Endothelial cell of umbilical vein (primary cell): ENCODE measurements around the gene TEX29. TPM values are rescaled to one million over a fixed set of nuclear protein-coding genes. Genes with fewer than 3 reads are reported as not detected.

ENCODE experiments used
- BruUV-seq: library from RNA; stranded (reverse); fragments of 400-500 nt; replicated peaks from 2 replicates; lab custom pipeline; 2021; lab: Mats Ljungman, UMichigan
- CTCF ChIA-PET: fragments of 300-600, 350-600 bp; sonication (Branson Sonifier 250); formaldehyde crosslinking; loops from one replicate; lab custom pipeline; 2021; ENCODE audit warnings: antibody characterized with exemption, inconsistent platforms; lab: Charles Lee
- POLR2A ChIA-PET: fragments of 300-600, 350-600 bp; sonication (Branson Sonifier 250); formaldehyde crosslinking; loops from one replicate; lab custom pipeline; 2021; ENCODE audit warnings: antibody characterized with exemption, inconsistent platforms; lab: Charles Lee
- DNase-seq: peaks from one replicate; pipeline ENCODE4 v3.0.0-alpha.2; 2011; ENCODE audit warnings: low read depth, low spot score
- FAIRE-seq: peaks from 2 replicates; lab custom pipeline; 2011; peaks lifted over from hg19 to GRCh38; lab: Jason Lieb, UNC
- H2AFZ ChIP-seq: 2 replicates; pipeline ENCODE4 v1.6.0; 2012; ENCODE audit warnings: low read depth, low read length, control low read depth, inconsistent platforms
- H3K27ac ChIP-seq: 2 replicates; pipeline ENCODE4 v1.5.1; 2011; ENCODE audit warnings: low read depth, mild to moderate bottlenecking, control low read depth, low read length, moderate library complexity; ENCODE audit not compliant: insufficient read depth
- H3K27me3 ChIP-seq, 2 experiments: 2 replicates each; pipeline versions ENCODE4 v1.6.0 to v1.6.1; 2011; ENCODE audit warnings: low read length in 2 of 2, mixed read lengths in 1 of 2; ENCODE audit not compliant: control insufficient read depth in 2 of 2, insufficient read depth in 2 of 2
- H3K36me3 ChIP-seq, 2 experiments: 2 replicates in 1 of 2; 3 replicates in 1 of 2; pipeline ENCODE4 v1.5.1; 2011; ENCODE audit warnings: low read length in 2 of 2, mild to moderate bottlenecking in 1 of 2, moderate library complexity in 1 of 2; ENCODE audit not compliant: control insufficient read depth in 2 of 2, insufficient read depth in 2 of 2; ENCODE audit errors: extremely low read depth in 1 of 2
- H3K4me1 ChIP-seq: 3 replicates; pipeline ENCODE4 v1.5.1; 2011; ENCODE audit warnings: mild to moderate bottlenecking, low read length; ENCODE audit not compliant: control insufficient read depth, insufficient read depth; ENCODE audit errors: extremely low read depth
- H3K4me2 ChIP-seq: 2 replicates; pipeline ENCODE4 v1.6.1; 2011; ENCODE audit warnings: low read length, control low read depth, mixed read lengths; ENCODE audit not compliant: insufficient read depth
- H3K4me3 ChIP-seq, 3 experiments: fragments of 200-600 bp in 1 of 3; sonication (generic), shearing (Covaris generic) in 1 of 3; replicated peaks in 1 of 3; 2 replicates each; pipeline ENCODE4 v1.5.1; 2011 to 2016; ENCODE audit warnings: control low read depth in 3 of 3, low read length in 3 of 3, mild to moderate bottlenecking in 2 of 3, inconsistent platforms in 1 of 3, low read depth in 1 of 3, moderate library complexity in 1 of 3; ENCODE audit not compliant: insufficient read depth in 1 of 3
- H3K79me2 ChIP-seq: 2 replicates; pipeline ENCODE4 v1.6.0; 2012; ENCODE audit warnings: low read length, inconsistent platforms; ENCODE audit not compliant: control insufficient read depth, insufficient read depth
- H3K9ac ChIP-seq: replicated peaks from 2 replicates; pipeline ENCODE3; 2011; ENCODE audit warnings: low read length, control low read depth; ENCODE audit not compliant: insufficient read depth; ENCODE audit errors: extremely low read depth
- H3K9me1 ChIP-seq: replicated peaks from 3 replicates; pipeline ENCODE4 v1.6.0; 2011; ENCODE audit warnings: mild to moderate bottlenecking, low read length; ENCODE audit not compliant: control insufficient read depth, insufficient read depth; ENCODE audit errors: extremely low read depth
- H3K9me3 ChIP-seq: replicated peaks from 2 replicates; pipeline ENCODE4 v1.5.1; 2012; ENCODE audit warnings: low read length, inconsistent platforms; ENCODE audit not compliant: control insufficient read depth, insufficient read depth
- H4K20me1 ChIP-seq: replicated peaks from 2 replicates; pipeline ENCODE3; 2011; ENCODE audit warnings: mild to moderate bottlenecking, low read length; ENCODE audit not compliant: control insufficient read depth, insufficient read depth; ENCODE audit errors: extremely low read depth
- FOS ChIP-seq: IDR thresholded peaks from 2 replicates; pipeline ENCODE4 v1.6.1; 2011; ENCODE audit warnings: mild to moderate bottlenecking, low read length, moderate library complexity, borderline replicate concordance; ENCODE audit not compliant: insufficient read depth
- GATA2 ChIP-seq: IDR thresholded peaks from 2 replicates; pipeline ENCODE4 v1.7.0; 2011; ENCODE audit warnings: low read depth, mild to moderate bottlenecking, moderate library complexity, mixed read lengths, low read length; ENCODE audit not compliant: insufficient read length, insufficient read depth
- JUN ChIP-seq: IDR thresholded peaks from 2 replicates; pipeline ENCODE4 v1.6.1; 2011; ENCODE audit warnings: borderline replicate concordance, low read depth; ENCODE audit not compliant: insufficient read length, insufficient read depth
- MYC ChIP-seq: IDR thresholded peaks from one replicate; pipeline ENCODE4 v1.6.1; 2011; ENCODE audit warnings: mild to moderate bottlenecking, low read depth, low read length
- dilution Hi-C: fragments of 300-500 bp; cut with MboI; formaldehyde crosslinking; loops from one replicate; pipeline ENCODE4 v1.15.0; 2019; ENCODE audit warnings: low sequenced_read_pairs; ENCODE audit not compliant: extremely low pct_ligation_motif_present
- intact Hi-C: fragments of 100-400 bp; cut with micrococcal nuclease; formaldehyde crosslinking; loops from one replicate; pipeline ENCODE4 v1.10.0; 2022
- polyA plus RNA-seq, 4 experiments: library from polyadenylated mRNA; depleted of rRNA in 3 of 4; stranded (reverse) in 3 of 4; unstranded in 1 of 4; fragments of >200 nt; gene quantifications; 2 replicates each; pipeline versions ENCODE4 v1.2.1 to v1.2.3, GENCODE V29; 2011 to 2012; ENCODE audit warnings: missing spikeins in 1 of 4
- total RNA-seq: library from RNA; stranded (reverse); gene quantifications from 2 replicates; pipeline ENCODE4 v1.2.3, GENCODE V29; 2021
- TF ChIP-seq, protein P1 (sequence below), 2 donors: IDR thresholded peaks; 1 replicate in 1 of 2; 2 replicates in 1 of 2; pipeline ENCODE4 v1.5.1; 2011; ENCODE audit warnings: low read length in 2 of 2, mild to moderate bottlenecking in 2 of 2, moderate library complexity in 2 of 2, control low read depth in 1 of 2, inconsistent platforms in 1 of 2, low read depth in 1 of 2; ENCODE audit not compliant: insufficient read depth in 1 of 2; ENCODE audit errors: extremely low read depth in 1 of 2

The TEX29 gene
- total and polyA plus RNA-seq, 2 donors (not counting 3 experiments of a cell fraction or from before 2014, with no cell fraction given), result 0.44 TPM; not detected in 1

DNA sequence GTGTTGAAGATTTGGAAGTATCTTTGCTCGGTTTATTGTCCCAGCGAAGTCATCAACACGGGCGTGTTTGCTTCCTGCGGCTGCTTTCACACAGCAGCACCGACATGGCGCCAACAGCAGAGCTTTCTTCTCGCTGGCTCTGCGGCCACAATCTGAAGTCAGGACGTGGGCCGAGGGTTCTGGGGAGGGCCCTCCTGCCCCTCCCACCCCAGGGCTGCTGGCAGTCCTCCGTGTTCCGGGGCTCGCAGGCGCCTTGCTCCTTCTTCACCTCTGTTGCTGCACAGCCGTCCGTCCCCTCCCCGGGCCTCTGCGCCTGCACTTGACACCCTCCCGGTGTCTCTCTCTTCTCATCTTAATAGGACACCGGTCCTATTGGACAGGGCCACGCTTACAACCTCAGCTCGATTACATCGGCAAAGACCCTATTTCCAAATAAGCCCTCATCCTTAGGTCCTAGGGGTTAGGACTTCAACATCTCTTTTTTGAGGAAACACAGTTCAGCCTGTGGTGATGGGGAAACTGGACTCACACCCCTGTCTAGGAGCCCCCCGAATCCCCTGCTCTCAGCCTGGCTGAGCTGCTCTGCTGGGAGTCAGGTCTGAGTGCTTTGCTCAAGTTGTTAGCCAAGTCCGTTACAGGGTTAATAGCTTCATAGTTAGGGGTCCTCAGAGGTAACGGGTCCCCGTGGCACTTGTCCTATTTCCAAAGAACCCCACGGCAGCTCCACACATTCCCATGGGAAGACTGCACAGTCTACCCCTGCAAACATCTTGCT is 2.7 kb upstream of the TEX29 start:
- Histone ChIP-seq H3K9me1 (no peaks in the 10 kb centered on the region), H3K4me2 (no peak overlapping the region), H3K36me3 (peaks cover 0 to under 1% of the 10 kb centered on the region in 2 experiments), H3K4me1 (peaks cover 4% of the 10 kb centered on the region), H3K9me3 (no peaks in the 10 kb centered on the region), H3K9ac (no peak overlapping the region), H3K27me3 (no peaks in the 10 kb centered on the region), H2AFZ (no peak overlapping the region), H3K79me2 (no peaks in the 10 kb centered on the region), H3K27ac (no peak overlapping the region), H4K20me1 (no peaks in the 10 kb centered on the region), H3K4me3 (no peak overlapping the region)
- FAIRE-seq, result no peak
- ChIA-PET POLR2A (no interaction called here), CTCF (no interaction called here)
- BruUV-seq, result no TSS peak
- TF ChIP-seq MYC, result no peak
- TF ChIP-seq JUN, result no peak
- TF ChIP-seq GATA2, result no peak
- TF ChIP-seq, protein P1, sequence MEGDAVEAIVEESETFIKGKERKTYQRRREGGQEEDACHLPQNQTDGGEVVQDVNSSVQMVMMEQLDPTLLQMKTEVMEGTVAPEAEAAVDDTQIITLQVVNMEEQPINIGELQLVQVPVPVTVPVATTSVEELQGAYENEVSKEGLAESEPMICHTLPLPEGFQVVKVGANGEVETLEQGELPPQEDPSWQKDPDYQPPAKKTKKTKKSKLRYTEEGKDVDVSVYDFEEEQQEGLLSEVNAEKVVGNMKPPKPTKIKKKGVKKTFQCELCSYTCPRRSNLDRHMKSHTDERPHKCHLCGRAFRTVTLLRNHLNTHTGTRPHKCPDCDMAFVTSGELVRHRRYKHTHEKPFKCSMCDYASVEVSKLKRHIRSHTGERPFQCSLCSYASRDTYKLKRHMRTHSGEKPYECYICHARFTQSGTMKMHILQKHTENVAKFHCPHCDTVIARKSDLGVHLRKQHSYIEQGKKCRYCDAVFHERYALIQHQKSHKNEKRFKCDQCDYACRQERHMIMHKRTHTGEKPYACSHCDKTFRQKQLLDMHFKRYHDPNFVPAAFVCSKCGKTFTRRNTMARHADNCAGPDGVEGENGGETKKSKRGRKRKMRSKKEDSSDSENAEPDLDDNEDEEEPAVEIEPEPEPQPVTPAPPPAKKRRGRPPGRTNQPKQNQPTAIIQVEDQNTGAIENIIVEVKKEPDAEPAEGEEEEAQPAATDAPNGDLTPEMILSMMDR (IDR thresholded peaks at IDR 0.05; ENCODE audit: extremely low read depth in 1 of 2, insufficient read depth in 1 of 2, low read depth in 1 of 2, low read length in 2 of 2), result no peak
- no peak for TF ChIP-seq FOS
- intact Hi-C loops, result no loop called here
- dilution Hi-C loops, result no loop called here
- DNase-seq, result no peak
